Cardiac fibroblast (primary cell): ENCODE results near the gene RSRC1.

Experiments
- DNase-seq, 2 donors: peaks; one replicate each; pipeline versions ENCODE4 v3.0.0 to v3.0.0-alpha.2; 2010; ENCODE audit warnings: low read depth in 2 of 2
- H3K4me3 ChIP-seq, 2 donors: replicated peaks in 1 of 2; 1 replicate in 1 of 2; 2 replicates in 1 of 2; pipeline ENCODE4 v1.5.1; 2011; ENCODE audit warnings: low read depth in 2 of 2, low read length in 2 of 2, mild to moderate bottlenecking in 2 of 2, moderate library complexity in 1 of 2
- TF ChIP-seq, protein P1 (sequence below): IDR thresholded peaks from one replicate; pipeline ENCODE4 v1.5.1; 2011; ENCODE audit warnings: low read depth, mild to moderate bottlenecking, low read length, inconsistent platforms

Gene RSRC1

DNA sequence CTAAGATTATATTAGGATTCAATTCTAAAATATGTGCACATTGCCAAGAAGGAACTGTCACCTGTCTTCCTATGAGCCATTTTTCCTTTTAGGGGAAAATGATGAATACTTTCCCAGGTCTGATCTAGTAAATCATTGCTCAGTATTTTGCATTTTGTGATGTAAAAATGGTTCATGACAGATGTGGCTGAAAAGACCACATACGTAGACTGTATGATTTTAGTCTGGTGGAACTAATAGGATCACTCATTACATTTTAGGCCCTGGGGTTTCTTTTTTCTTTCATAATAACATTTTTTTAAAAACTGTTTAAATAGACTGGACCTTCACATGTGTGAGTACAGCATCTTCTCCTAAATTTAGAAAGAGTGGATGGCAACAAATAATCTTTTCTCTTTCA is 259.4 kb downstream of the RSRC1 start:
- no peak overlapping the region for H3K4me3 ChIP-seq
- no peak for DNase-seq
- TF ChIP-seq, protein P1, sequence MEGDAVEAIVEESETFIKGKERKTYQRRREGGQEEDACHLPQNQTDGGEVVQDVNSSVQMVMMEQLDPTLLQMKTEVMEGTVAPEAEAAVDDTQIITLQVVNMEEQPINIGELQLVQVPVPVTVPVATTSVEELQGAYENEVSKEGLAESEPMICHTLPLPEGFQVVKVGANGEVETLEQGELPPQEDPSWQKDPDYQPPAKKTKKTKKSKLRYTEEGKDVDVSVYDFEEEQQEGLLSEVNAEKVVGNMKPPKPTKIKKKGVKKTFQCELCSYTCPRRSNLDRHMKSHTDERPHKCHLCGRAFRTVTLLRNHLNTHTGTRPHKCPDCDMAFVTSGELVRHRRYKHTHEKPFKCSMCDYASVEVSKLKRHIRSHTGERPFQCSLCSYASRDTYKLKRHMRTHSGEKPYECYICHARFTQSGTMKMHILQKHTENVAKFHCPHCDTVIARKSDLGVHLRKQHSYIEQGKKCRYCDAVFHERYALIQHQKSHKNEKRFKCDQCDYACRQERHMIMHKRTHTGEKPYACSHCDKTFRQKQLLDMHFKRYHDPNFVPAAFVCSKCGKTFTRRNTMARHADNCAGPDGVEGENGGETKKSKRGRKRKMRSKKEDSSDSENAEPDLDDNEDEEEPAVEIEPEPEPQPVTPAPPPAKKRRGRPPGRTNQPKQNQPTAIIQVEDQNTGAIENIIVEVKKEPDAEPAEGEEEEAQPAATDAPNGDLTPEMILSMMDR: no peak

DNA sequence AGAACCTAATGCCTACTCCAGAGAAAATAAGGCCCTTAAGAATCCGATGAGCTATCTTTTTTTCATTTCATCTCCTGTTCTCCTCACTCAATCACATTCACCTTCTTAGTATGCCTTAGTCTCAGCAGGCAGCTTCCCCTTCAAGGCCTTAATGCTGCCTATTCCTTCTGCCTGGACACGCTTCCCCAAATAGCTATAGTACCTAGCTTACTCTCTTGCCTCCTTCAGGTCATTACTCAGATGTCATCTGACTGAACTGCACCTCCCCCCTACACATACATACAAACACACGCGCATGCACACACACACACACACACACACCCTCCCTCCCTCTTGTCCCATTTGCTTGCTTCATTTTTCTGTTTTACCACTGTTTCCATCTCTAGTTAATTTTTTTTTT is 269.6 kb downstream of the RSRC1 start:
- TF ChIP-seq, protein P1: no peak
- DNase-seq: no peak
- no peak overlapping the region for H3K4me3 ChIP-seq

DNA sequence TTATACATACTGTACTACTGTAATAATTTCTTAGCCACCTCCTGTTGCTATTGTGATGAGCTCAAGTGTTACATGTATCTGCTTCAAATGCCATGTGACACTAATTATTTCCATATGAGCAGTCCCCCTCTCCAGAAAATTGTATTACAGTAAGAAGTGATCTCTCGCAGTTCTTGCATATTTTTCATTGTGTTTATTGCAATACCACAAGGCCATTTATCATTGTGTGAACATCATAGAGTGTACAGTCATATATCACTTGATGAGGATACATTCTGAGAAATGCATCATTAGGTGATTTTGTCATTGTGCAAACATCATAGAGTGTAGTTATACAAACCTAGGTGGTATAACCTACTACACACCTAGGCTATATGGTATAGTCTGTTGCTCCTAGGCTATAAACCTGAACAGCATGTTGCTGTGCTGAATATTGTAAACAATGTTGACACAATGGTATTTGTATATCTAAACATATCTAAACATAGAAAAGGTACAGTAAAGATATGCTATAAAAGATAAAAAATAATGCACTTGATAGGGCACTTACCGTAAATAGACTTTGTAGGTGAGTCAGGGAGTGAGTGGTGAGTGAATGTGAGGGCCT is 271.5 kb downstream of the RSRC1 start:
- DNase-seq: peak in 1 of 2 donors; percentile 4
- no peak overlapping the region for H3K4me3 ChIP-seq
- TF ChIP-seq, protein P1: no peak

DNA sequence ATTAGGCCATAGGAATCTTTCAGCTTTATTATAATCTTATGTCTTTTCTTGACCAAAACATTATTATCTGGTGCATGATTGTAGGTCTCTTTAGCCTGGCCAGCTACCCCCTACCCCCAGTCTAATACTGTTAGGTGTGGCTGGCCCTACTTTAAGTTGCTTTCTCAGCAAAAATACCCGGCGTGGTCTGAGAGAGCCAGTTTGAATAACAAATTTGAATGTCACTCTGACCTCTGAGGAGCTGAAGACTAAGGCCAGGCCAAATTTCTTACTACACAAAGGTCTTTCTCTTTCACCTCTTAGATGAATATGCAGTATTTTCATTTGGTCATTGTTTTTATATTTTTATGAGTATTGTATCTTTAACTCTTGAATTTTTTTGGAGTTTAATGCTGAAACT is 272.6 kb downstream of the RSRC1 start:
- H3K4me3 ChIP-seq: no peak overlapping the region
- no peak for DNase-seq
- TF ChIP-seq, protein P1: no peak

DNA sequence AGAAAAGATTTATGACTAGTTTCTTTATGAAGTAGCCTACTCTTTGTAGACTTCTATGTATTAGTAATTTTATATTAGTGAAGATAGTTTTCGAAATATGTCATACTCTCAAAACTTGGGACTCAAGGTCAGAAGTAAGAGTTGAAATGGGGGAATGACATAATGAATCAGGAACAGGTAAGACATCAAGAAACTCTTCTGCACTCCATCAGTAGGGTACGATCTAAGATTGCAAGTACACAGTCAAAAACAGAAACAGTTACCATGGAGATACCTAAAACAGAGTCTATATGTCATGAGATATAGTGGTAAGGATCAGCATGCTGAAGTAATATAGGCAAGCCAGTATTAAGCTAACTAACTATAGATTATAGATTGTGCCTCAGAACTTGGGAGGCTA is 274.1 kb downstream of the RSRC1 start:
- no peak overlapping the region for H3K4me3 ChIP-seq
- TF ChIP-seq, protein P1: no peak
- no peak for DNase-seq

DNA sequence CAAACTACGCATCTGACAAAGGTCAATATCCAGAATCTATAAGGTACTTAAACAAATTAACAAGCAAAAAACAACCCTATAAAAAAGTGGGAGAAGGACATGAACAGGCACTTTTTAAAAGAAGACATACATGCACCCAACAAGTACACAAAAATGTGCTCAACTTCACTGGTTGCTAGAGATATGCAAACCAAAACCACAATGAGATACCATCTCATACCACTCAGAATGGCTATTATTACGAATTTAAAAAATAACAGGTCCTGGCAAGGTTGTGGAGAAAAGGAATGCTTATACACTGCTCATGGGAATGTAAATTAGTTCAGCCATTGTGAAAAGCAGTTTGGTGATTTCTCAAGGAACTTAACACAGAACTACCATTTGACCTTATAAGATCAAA is 285.5 kb downstream of the RSRC1 start:
- TF ChIP-seq, protein P1: no peak
- peak in 1 of 2 donors; percentile 9 for DNase-seq
- H3K4me3 ChIP-seq: no peak overlapping the region

DNA sequence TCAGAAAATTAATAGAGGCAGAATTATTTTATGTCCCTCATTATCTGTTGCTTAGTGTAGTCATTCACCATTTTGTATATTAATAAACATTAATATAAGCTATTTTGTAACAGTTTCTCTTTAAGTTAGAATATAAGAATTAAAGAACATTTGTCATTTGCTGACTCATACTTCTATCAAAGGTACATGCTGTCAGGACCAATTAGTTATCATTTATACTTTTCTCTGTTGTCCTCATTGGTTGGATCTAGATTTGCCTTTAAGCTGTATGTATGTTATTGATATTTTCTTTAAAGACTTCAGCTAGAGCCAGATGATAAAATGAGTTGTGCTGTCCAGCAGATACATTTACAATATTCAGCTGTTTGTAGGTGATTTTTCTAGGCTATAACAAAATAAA is 292.7 kb downstream of the RSRC1 start:
- TF ChIP-seq, protein P1: no peak
- no peak for DNase-seq
- H3K4me3 ChIP-seq: no peak overlapping the region
